GM21447 (cell line): ENCODE results near the gene AWAT1.
A peak's percentile ranks its signal among the peaks of the same experiment; 100 is the strongest.
"Not testable (repeated sequence)": the region's sequence is repeated elsewhere in the genome, so short reads cannot be mapped to it uniquely, and the experiment has no call there.

Experiments used
- ATAC-seq: cut with Tn5 transposase; IDR thresholded peaks from one replicate; pipeline ENCODE4 v1.9.1; 2021; ENCODE audit not compliant: unreplicated experiment

Gene AWAT1

GRCh38 chrX:70260104-70260503 lies 25.6 kb downstream of the AWAT1 start, which contains the start of gene P2RY4:
TSS of gene P2RY4 (minus strand) at chrX:70260204. CDS start at chrX:70259624, 580 bp downstream.
- ATAC-seq = no peak

GRCh38 chrX:70262952-70263567 lies 28.6 kb downstream of the AWAT1 start:
- peak; percentile 70 for ATAC-seq

- no peak for ATAC-seq
Measured at GRCh38 chrX:70264784-70265183, 30.3 kb downstream of the AWAT1 start.

GRCh38 chrX:70268034-70268433 lies 33.6 kb downstream of the AWAT1 start, which contains the start of gene ARR3:
TSS of gene ARR3 (plus strand) at chrX:70268334. CDS start at chrX:70269386, 1,052 bp downstream.
- no peak for ATAC-seq

- ATAC-seq = not testable (repeated sequence)
Measured at GRCh38 chrX:70274029-70274428, 39.6 kb downstream of the AWAT1 start.

GRCh38 chrX:70279081-70279480 lies 44.6 kb downstream of the AWAT1 start:
- no peak for ATAC-seq

- no peak for ATAC-seq
Measured at GRCh38 chrX:70280573-70280972, 46.1 kb downstream of the AWAT1 start.

- no peak for ATAC-seq
Measured at GRCh38 chrX:70281951-70282350, 47.5 kb downstream of the AWAT1 start, which contains the start of gene RAB41. TSS of gene RAB41 (plus strand) at chrX:70282172. CDS start at chrX:70282218, 46 bp downstream.

GRCh38 chrX:70289168-70289792 lies 54.8 kb downstream of the AWAT1 start:
- ATAC-seq = no peak
